ENCODE results near the gene RGS7. TPM values are rescaled to one million over a fixed set of nuclear protein-coding genes. Genes with fewer than 3 reads are reported as not detected.

Gene RGS7
- total RNA-seq, 1 donor: 0.36 TPM

DNA sequence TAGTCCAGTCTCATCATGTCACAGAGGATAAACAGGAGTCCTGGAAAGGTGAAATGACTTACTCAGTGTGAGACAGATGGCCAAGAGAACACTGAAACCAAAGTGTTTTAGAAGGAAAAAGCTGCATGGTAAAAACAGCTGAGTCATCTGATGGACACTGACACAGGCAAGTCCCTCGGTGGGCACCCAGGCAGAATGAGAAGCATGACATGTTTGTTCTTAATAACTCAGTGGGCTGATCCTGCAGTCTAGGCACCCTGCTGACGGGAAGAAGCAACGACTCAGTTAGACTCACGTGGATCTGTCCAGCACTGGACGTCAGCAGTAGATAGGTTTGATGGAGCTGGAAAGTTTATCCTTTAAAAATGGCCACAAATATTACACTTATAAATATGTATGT is 116.9 kb downstream of the RGS7 start:
- H3K27me3 ChIP-seq (ENCODE audit: insufficient read depth, low read length): no peaks in the 10 kb centered on the region
- no peak overlapping the region for H3K27ac ChIP-seq (ENCODE audit: low read depth, low read length)
- no peaks in the 10 kb centered on the region for H3K79me2 ChIP-seq (ENCODE audit: insufficient read depth, low read length)
- no peak for TF ChIP-seq CTCF (IDR thresholded peaks at IDR 0.05; ENCODE audit: extremely low read depth, low read depth, low read length)
- no peak overlapping the region for H2AFZ ChIP-seq (ENCODE audit: low read length)
- no peaks in the 10 kb centered on the region for H3K9me3 ChIP-seq (ENCODE audit: low read depth, low read length)
- no peaks in the 10 kb centered on the region for H3K36me3 ChIP-seq (ENCODE audit: insufficient read depth, low read length)
- H3K4me2 ChIP-seq (ENCODE audit: insufficient read depth, low read length): no peak overlapping the region
- H3K4me1 ChIP-seq (ENCODE audit: insufficient read depth, low read length): no peaks in the 10 kb centered on the region
- H4K20me1 ChIP-seq (ENCODE audit: insufficient read depth, low read length): no peaks in the 10 kb centered on the region
- DNase-seq (ENCODE audit: insufficient read length, low spot score, missing footprints): peak; percentile 4
- no peak overlapping the region for H3K4me3 ChIP-seq (ENCODE audit: insufficient read depth, low read length)

DNA sequence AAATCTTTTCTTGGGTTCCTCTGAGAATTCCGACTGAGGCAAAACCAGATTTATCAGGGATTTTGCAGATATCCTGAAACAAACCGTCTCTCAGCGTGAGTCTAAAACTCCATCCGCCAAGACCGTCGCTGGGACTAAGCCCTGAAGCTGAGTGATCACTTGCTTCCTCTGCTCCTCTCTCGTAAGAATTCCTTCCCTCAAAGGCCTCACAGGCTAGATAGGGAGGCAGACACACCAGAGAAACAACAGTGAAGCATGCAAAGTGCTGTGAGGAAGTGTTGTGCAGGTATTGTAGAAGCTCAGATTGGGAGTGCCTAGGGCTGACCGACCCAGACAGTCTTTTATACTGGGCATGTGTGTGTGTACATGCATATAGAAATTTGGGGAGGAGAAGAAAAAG is 119.1 kb downstream of the RGS7 start:
- H4K20me1 ChIP-seq (ENCODE audit: insufficient read depth, low read length): no peaks in the 10 kb centered on the region
- H3K9me3 ChIP-seq (ENCODE audit: low read depth, low read length): no peaks in the 10 kb centered on the region
- H3K27ac ChIP-seq (ENCODE audit: low read depth, low read length): no peak overlapping the region
- H2AFZ ChIP-seq (ENCODE audit: low read length): no peak overlapping the region
- no peak overlapping the region for H3K4me3 ChIP-seq (ENCODE audit: insufficient read depth, low read length)
- no peak for TF ChIP-seq CTCF (IDR thresholded peaks at IDR 0.05; ENCODE audit: extremely low read depth, low read depth, low read length)
- no peaks in the 10 kb centered on the region for H3K4me1 ChIP-seq (ENCODE audit: insufficient read depth, low read length)
- no peaks in the 10 kb centered on the region for H3K36me3 ChIP-seq (ENCODE audit: insufficient read depth, low read length)
- no peaks in the 10 kb centered on the region for H3K27me3 ChIP-seq (ENCODE audit: insufficient read depth, low read length)
- H3K79me2 ChIP-seq (ENCODE audit: insufficient read depth, low read length): no peaks in the 10 kb centered on the region
- H3K4me2 ChIP-seq (ENCODE audit: insufficient read depth, low read length): no peak overlapping the region
- no peak for DNase-seq (ENCODE audit: insufficient read length, low spot score, missing footprints)

DNA sequence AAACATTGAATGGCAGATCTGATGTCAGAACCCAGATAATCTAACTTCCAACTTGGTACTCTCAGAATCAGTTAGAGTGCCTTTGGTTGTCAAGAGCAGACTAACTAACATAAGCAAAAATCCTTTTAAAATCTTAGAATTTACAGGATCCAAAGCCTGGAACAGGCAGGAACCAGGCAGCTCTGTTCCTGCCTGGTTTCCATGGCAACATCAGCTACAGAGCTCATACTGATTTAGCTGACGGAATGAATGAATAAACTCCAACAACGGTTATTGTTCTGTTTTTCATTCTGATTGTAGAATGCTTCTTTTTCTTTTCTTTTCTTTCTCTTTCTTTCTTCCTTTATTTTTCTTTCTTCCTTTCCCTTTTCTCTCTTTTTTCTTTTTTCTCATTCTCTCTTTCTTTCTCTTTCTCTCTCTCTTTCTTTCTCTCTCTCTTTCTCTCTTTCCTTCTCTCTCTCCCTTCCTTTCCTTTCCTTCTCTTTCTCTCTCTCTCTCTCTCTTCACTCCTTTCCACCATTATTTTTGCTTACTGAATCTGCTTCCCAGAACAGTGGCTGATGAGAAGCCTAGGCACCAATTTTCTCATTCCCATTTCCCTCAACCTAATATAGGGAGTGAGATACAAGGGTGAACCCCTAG is 121.6 kb downstream of the RGS7 start:
- no peaks in the 10 kb centered on the region for H3K4me1 ChIP-seq (ENCODE audit: insufficient read depth, low read length)
- H3K36me3 ChIP-seq (ENCODE audit: insufficient read depth, low read length): no peaks in the 10 kb centered on the region
- no peaks in the 10 kb centered on the region for H3K79me2 ChIP-seq (ENCODE audit: insufficient read depth, low read length)
- DNase-seq (ENCODE audit: insufficient read length, low spot score, missing footprints): no peak
- no peaks in the 10 kb centered on the region for H3K9me3 ChIP-seq (ENCODE audit: low read depth, low read length)
- no peak overlapping the region for H3K4me3 ChIP-seq (ENCODE audit: insufficient read depth, low read length)
- H2AFZ ChIP-seq (ENCODE audit: low read length): no peak overlapping the region
- H3K4me2 ChIP-seq (ENCODE audit: insufficient read depth, low read length): no peak overlapping the region
- H3K27me3 ChIP-seq (ENCODE audit: insufficient read depth, low read length): no peaks in the 10 kb centered on the region
- no peak for TF ChIP-seq CTCF (IDR thresholded peaks at IDR 0.05; ENCODE audit: extremely low read depth, low read depth, low read length)
- no peak overlapping the region for H3K27ac ChIP-seq (ENCODE audit: low read depth, low read length)
- no peaks in the 10 kb centered on the region for H4K20me1 ChIP-seq (ENCODE audit: insufficient read depth, low read length)

GRCh38 chr1:241229711-241230110 is 127.3 kb downstream of the RGS7 start:
- H3K9me3 ChIP-seq (ENCODE audit: low read depth, low read length): no peaks in the 10 kb centered on the region

More at GRCh38 chr1:241229711-241230110, 127.3 kb downstream of the RGS7 start:
- no peaks in the 10 kb centered on the region for H3K79me2 ChIP-seq (ENCODE audit: insufficient read depth, low read length)
- no peak overlapping the region for H3K27ac ChIP-seq (ENCODE audit: low read depth, low read length)
- no peaks in the 10 kb centered on the region for H3K36me3 ChIP-seq (ENCODE audit: insufficient read depth, low read length)
- H3K27me3 ChIP-seq (ENCODE audit: insufficient read depth, low read length): no peaks in the 10 kb centered on the region
- no peak for DNase-seq (ENCODE audit: insufficient read length, low spot score, missing footprints)
- no peak overlapping the region for H3K4me2 ChIP-seq (ENCODE audit: insufficient read depth, low read length)
- H4K20me1 ChIP-seq (ENCODE audit: insufficient read depth, low read length): no peaks in the 10 kb centered on the region
- no peak overlapping the region for H3K4me3 ChIP-seq (ENCODE audit: insufficient read depth, low read length)
- no peak overlapping the region for H2AFZ ChIP-seq (ENCODE audit: low read length)
- H3K4me1 ChIP-seq (ENCODE audit: insufficient read depth, low read length): no peaks in the 10 kb centered on the region
- no peak for TF ChIP-seq CTCF (IDR thresholded peaks at IDR 0.05; ENCODE audit: extremely low read depth, low read depth, low read length)

Data from osteoblast (primary cell).